Activated CD4-positive, alpha-beta memory T cell treated with anti-CD3 and anti-CD28 coated beads for 36 hours (primary cell): ENCODE results near the gene SPRED1. TPM values are rescaled to one million over a fixed set of nuclear protein-coding genes. Genes with fewer than 3 reads are reported as not detected.
"Not testable (repeated sequence)": the region's sequence is repeated elsewhere in the genome, so short reads cannot be mapped to it uniquely, and the experiment has no call there.

Experiments used
- CTCF ChIA-PET: fragments of 350-600 bp; sonication (Branson Sonifier 250); formaldehyde crosslinking; loops from one replicate; lab custom pipeline; 2021; ENCODE audit warnings: antibody characterized with exemption, inconsistent platforms; lab: Charles Lee
- POLR2A ChIA-PET: fragments of 350-600 bp; sonication (Branson Sonifier 250); formaldehyde crosslinking; loops from one replicate; lab custom pipeline; 2021; ENCODE audit warnings: antibody characterized with exemption; lab: Charles Lee
- DNase-seq: peaks from one replicate; pipeline ENCODE4 v3.0.0-alpha.2; 2020
- H3K27ac Mint-ChIP-seq: one replicate; pipeline ENCODE4 v1.8.0; 2021; ENCODE audit warnings: mixed read lengths
- H3K27me3 Mint-ChIP-seq: one replicate; pipeline ENCODE4 v1.8.0; 2021; ENCODE audit warnings: mixed read lengths
- H3K36me3 Mint-ChIP-seq: one replicate; pipeline ENCODE4 v1.8.0; 2021; ENCODE audit warnings: mixed read lengths
- H3K4me1 Mint-ChIP-seq: one replicate; pipeline ENCODE4 v1.8.0; 2021; ENCODE audit warnings: low read depth, mixed read lengths
- H3K4me3 Mint-ChIP-seq: one replicate; pipeline ENCODE4 v1.8.0; 2021; ENCODE audit warnings: mild to moderate bottlenecking, mixed read lengths
- H3K9me3 Mint-ChIP-seq: one replicate; pipeline ENCODE4 v1.8.0; 2021; ENCODE audit warnings: mixed read lengths
- intact Hi-C: fragments of 100-400 bp; cut with micrococcal nuclease; formaldehyde crosslinking; loops from one replicate; pipeline ENCODE4 v1.15.1; 2023
- total RNA-seq, 2 experiments: library from RNA; stranded (reverse); gene quantifications; one replicate each; pipeline ENCODE4 v1.2.3, GENCODE V29; 2021

The SPRED1 gene
- total RNA-seq, 2 experiments from 2014 or later, result 0.92 to 0.97 TPM

- no peak overlapping the region for H3K27ac Mint-ChIP-seq
- ChIA-PET CTCF (interaction anchor here (0.6 kb wide), 1 partner anchor 16 kb away, joined by 3 read pairs; no protein-coding TSS in a partner anchor), POLR2A (no interaction called here)
- no peaks in the 10 kb centered on the region for H3K9me3 Mint-ChIP-seq
- H3K4me3 Mint-ChIP-seq, result no peak overlapping the region
- H3K36me3 Mint-ChIP-seq, result no peaks in the 10 kb centered on the region
- H3K4me1 Mint-ChIP-seq, result no peaks in the 10 kb centered on the region
- H3K27me3 Mint-ChIP-seq, result no peaks in the 10 kb centered on the region
- intact Hi-C loops, result no loop called here
- DNase-seq, result no peak
Measured at GRCh38 chr15:38267421-38268022, 14.9 kb downstream of the SPRED1 start.

- intact Hi-C loops, result no loop called here
- ChIA-PET POLR2A (no interaction called here), CTCF (no interaction called here)
- Mint-ChIP-seq H3K27me3 (peaks cover 1% of the 10 kb centered on the region), H3K36me3 (no peaks in the 10 kb centered on the region), H3K9me3 (no peaks in the 10 kb centered on the region), H3K4me3 (no peak overlapping the region), H3K27ac (no peak overlapping the region), H3K4me1 (no peaks in the 10 kb centered on the region)
- no peak for DNase-seq
Measured at GRCh38 chr15:38271144-38271543, 18.5 kb downstream of the SPRED1 start.

GRCh38 chr15:38271895-38272294 lies 19.3 kb downstream of the SPRED1 start:
- no peaks in the 10 kb centered on the region for H3K9me3 Mint-ChIP-seq
- H3K4me1 Mint-ChIP-seq, result no peaks in the 10 kb centered on the region
- DNase-seq, result no peak
- ChIA-PET CTCF (no interaction called here), POLR2A (no interaction called here)
- no peak overlapping the region for H3K4me3 Mint-ChIP-seq
- intact Hi-C loops, result no loop called here
- H3K27me3 Mint-ChIP-seq, result peaks cover 1% of the 10 kb centered on the region
- no peak overlapping the region for H3K27ac Mint-ChIP-seq
- H3K36me3 Mint-ChIP-seq, result no peaks in the 10 kb centered on the region

- H3K36me3 Mint-ChIP-seq, intact Hi-C loops, POLR2A ChIA-PET, CTCF ChIA-PET, DNase-seq, H3K4me1 Mint-ChIP-seq, H3K27ac Mint-ChIP-seq, H3K27me3 Mint-ChIP-seq, H3K4me3 Mint-ChIP-seq, H3K9me3 Mint-ChIP-seq: not testable (repeated sequence)
Measured at GRCh38 chr15:38272431-38272830, 19.8 kb downstream of the SPRED1 start.

- POLR2A ChIA-PET, result no interaction called here
- no peak for DNase-seq
- Mint-ChIP-seq H3K27me3 (peaks cover 1% of the 10 kb centered on the region), H3K4me3 (no peak overlapping the region), H3K4me1 (no peaks in the 10 kb centered on the region), H3K27ac (no peak overlapping the region), H3K36me3 (no peaks in the 10 kb centered on the region), H3K9me3 (no peaks in the 10 kb centered on the region)
- intact Hi-C loops, result no loop called here
- CTCF ChIA-PET, result no interaction called here
Measured at GRCh38 chr15:38274135-38274534, 21.5 kb downstream of the SPRED1 start.

- Mint-ChIP-seq H3K27ac (no peak overlapping the region), H3K9me3 (no peaks in the 10 kb centered on the region), H3K4me1 (no peaks in the 10 kb centered on the region), H3K27me3 (peaks cover 6% of the 10 kb centered on the region), H3K36me3 (no peaks in the 10 kb centered on the region), H3K4me3 (no peak overlapping the region)
- POLR2A ChIA-PET, result no interaction called here
- CTCF ChIA-PET, result no interaction called here
- no peak for DNase-seq
- intact Hi-C loops, result no loop called here
Measured at GRCh38 chr15:38275959-38276358, 23.3 kb downstream of the SPRED1 start.

- POLR2A ChIA-PET, H3K27me3 Mint-ChIP-seq, DNase-seq, CTCF ChIA-PET, H3K9me3 Mint-ChIP-seq, H3K27ac Mint-ChIP-seq, H3K4me3 Mint-ChIP-seq, intact Hi-C loops, H3K36me3 Mint-ChIP-seq, H3K4me1 Mint-ChIP-seq: not testable (repeated sequence)
Measured at GRCh38 chr15:38277281-38277680, 24.6 kb downstream of the SPRED1 start.

GRCh38 chr15:38281031-38281430 lies 28.4 kb downstream of the SPRED1 start:
- Mint-ChIP-seq H3K9me3 (no peaks in the 10 kb centered on the region), H3K36me3 (no peaks in the 10 kb centered on the region), H3K4me3 (no peak overlapping the region), H3K4me1 (no peaks in the 10 kb centered on the region), H3K27ac (no peak overlapping the region), H3K27me3 (peaks cover 17% of the 10 kb centered on the region)
- intact Hi-C loops, result loop anchor here (5.0 kb wide), 1 partner anchor 64 kb away; no protein-coding TSS in a partner anchor
- POLR2A ChIA-PET, result no interaction called here
- DNase-seq, result no peak
- CTCF ChIA-PET, result no interaction called here

GRCh38 chr15:38283010-38283409 lies 30.4 kb downstream of the SPRED1 start:
- H3K9me3 Mint-ChIP-seq, result no peaks in the 10 kb centered on the region
- POLR2A ChIA-PET, result no interaction called here
- H3K4me1 Mint-ChIP-seq, result no peaks in the 10 kb centered on the region
- DNase-seq, result no peak
- no peak overlapping the region for H3K4me3 Mint-ChIP-seq
- no peaks in the 10 kb centered on the region for H3K36me3 Mint-ChIP-seq
- intact Hi-C loops, result loop anchor here (5.0 kb wide), 1 partner anchor 66 kb away; no protein-coding TSS in a partner anchor
- H3K27me3 Mint-ChIP-seq, result peaks cover 18% of the 10 kb centered on the region
- no peak overlapping the region for H3K27ac Mint-ChIP-seq
- CTCF ChIA-PET, result no interaction called here

- POLR2A ChIA-PET, result no interaction called here
- Mint-ChIP-seq H3K4me1 (no peaks in the 10 kb centered on the region), H3K4me3 (no peak overlapping the region), H3K9me3 (no peaks in the 10 kb centered on the region), H3K27me3 (peaks cover 14% of the 10 kb centered on the region), H3K36me3 (no peaks in the 10 kb centered on the region), H3K27ac (no peak overlapping the region)
- no peak for DNase-seq
- intact Hi-C loops, result no loop called here
- CTCF ChIA-PET, result no interaction called here
Measured at GRCh38 chr15:38285456-38285855, 32.8 kb downstream of the SPRED1 start.

GRCh38 chr15:38294126-38294525 lies 41.5 kb downstream of the SPRED1 start:
- ChIA-PET CTCF (no interaction called here), POLR2A (no interaction called here)
- Mint-ChIP-seq H3K27me3 (peaks cover 1% of the 10 kb centered on the region), H3K36me3 (no peaks in the 10 kb centered on the region), H3K4me3 (no peak overlapping the region), H3K4me1 (no peaks in the 10 kb centered on the region), H3K9me3 (no peaks in the 10 kb centered on the region), H3K27ac (no peak overlapping the region)
- DNase-seq, result no peak
- intact Hi-C loops, result no loop called here

- Mint-ChIP-seq H3K36me3 (no peaks in the 10 kb centered on the region), H3K4me3 (no peak overlapping the region), H3K27ac (no peak overlapping the region), H3K9me3 (no peaks in the 10 kb centered on the region), H3K4me1 (no peaks in the 10 kb centered on the region), H3K27me3 (peaks cover 12% of the 10 kb centered on the region)
- ChIA-PET CTCF (no interaction called here), POLR2A (no interaction called here)
- DNase-seq, result no peak
- intact Hi-C loops, result no loop called here
Measured at GRCh38 chr15:38297623-38298388, 45.2 kb downstream of the SPRED1 start.

- Mint-ChIP-seq H3K4me3 (no peak overlapping the region), H3K27ac (no peak overlapping the region), H3K36me3 (no peaks in the 10 kb centered on the region), H3K4me1 (no peaks in the 10 kb centered on the region), H3K9me3 (no peaks in the 10 kb centered on the region), H3K27me3 (peaks cover 15% of the 10 kb centered on the region)
- DNase-seq, result no peak
- ChIA-PET POLR2A (no interaction called here), CTCF (no interaction called here)
- intact Hi-C loops, result no loop called here
Measured at GRCh38 chr15:38299216-38299615, 46.6 kb downstream of the SPRED1 start.
